HG02571 (cell line): ENCODE data around the gene TTC23L.

Experiments
- ATAC-seq: cut with Tn5 transposase; IDR thresholded peaks from one replicate; pipeline ENCODE4 v1.9.1; 2021; ENCODE audit warnings: mild to moderate bottlenecking, moderate library complexity; ENCODE audit not compliant: unreplicated experiment

The TTC23L gene

DNA sequence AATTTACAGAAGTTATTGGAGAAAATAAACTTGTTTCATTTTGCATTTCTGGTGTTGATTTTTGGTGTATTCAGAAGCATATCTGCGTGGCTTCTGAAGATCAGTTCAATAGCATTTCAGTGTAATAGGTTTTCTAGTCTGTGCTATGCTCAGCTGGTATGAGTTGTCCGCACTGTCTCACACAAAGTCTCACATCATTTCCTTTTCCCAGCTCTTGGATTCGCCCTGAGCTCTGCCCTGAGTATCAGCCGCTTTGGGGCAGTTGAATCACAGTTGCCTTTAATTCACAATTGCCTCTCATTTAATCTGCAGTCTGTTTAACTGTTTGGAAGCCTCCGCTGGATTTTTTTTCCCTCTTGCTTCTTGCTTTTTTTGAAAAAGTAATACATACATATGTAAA is 6.4 kb upstream of the TTC23L start:
- no peak for ATAC-seq

DNA sequence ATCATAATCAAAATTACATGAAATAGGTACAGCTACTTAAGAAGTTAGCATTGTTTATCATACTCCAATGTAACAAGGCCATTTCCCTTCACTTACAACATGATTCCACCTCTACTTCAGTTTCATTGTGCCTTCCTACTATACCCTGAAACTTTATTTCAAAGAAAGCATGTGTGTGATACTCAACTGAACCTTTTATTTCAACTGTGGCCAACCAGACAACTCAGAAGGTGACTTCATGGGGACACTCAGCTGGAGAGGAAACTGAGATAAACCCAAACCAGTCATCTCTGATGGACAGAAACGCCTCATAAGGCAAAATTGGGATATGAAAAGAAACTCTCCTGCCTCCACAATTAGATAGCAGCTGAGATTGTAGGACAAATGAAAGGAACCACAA is 5.9 kb upstream of the TTC23L start:
- no peak for ATAC-seq

DNA sequence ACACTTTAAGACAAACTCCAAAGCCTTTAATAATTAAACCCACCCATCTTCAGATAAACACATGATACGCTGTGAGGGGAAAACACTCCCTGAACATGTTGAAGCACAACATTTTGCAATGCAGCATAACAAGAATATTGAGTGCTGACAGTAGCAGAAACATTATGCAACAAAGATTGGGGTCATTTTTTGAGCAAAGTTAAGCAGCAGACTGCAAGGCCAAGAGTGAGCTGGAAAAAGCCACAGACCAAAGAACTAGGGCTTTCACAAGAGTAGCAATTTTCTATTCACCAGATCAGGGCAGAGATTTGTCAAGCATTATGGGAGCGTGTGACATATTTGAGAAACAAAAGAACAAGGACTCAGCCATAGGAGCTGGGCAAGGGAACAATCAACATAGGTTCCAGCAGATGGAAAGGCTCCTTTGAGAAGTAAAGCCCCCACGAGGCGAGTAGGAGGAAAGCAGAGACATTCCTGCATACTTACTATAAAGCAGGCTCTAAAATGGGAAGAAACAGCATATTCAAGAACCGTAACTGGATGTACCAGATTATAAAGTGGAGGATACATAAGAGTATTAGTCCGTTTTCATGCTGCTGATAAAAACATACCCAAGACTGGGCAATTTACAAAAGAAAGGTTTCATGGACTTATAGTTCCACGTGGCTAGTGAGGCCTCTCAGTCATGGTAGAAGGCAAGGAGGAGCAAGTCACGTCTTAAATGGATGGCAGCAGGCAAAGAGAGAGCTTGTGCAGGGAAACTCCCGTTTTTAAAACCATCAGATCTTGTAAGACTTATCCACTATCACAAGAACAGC is 4.8 kb upstream of the TTC23L start:
- no peak for ATAC-seq

GRCh38 chr5:34834794-34835089 is 4.2 kb upstream of the TTC23L start:
- ATAC-seq: no peak

DNA sequence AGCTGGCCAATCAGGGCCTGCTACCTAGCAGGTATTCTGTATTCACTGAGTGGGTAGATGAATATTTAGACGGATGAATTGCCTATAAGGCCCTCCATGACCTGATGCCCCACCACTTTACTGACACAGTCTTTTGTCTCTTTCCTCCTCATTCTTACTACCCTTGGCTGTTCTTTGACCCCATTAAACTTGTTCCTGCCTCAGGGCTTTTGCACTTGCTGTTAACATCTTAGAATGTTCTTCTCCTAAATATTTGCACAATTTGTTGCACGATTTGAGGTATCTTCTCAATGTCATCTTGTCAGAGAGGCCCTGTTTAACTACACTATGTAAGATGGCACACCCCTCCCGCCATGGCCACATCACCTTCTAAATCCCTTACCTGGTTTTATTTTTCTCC is 3.3 kb upstream of the TTC23L start:
- ATAC-seq: no peak

GRCh38 chr5:34841816-34842215 is 2.9 kb downstream of the TTC23L start:
- no peak for ATAC-seq

DNA sequence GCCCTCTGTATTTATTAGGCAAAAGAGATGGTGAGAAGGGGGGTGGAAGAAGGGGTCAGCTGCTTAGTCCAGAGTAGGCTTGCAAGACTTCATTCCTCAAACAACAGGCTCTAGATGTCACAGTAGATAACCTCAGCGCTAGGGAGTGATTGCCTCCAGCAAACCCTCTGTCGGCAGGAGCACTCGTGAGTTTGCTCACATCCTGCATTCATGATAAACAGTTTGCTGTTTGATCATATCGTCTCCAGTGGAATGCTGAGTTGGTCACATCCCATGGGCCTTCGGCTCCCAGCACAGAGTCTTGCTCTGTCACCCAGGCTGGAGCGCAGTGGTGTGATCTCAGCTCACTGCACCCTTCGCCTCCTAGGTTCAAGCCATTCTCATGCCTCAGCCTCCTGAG is 3.6 kb downstream of the TTC23L start:
- ATAC-seq: no peak

DNA sequence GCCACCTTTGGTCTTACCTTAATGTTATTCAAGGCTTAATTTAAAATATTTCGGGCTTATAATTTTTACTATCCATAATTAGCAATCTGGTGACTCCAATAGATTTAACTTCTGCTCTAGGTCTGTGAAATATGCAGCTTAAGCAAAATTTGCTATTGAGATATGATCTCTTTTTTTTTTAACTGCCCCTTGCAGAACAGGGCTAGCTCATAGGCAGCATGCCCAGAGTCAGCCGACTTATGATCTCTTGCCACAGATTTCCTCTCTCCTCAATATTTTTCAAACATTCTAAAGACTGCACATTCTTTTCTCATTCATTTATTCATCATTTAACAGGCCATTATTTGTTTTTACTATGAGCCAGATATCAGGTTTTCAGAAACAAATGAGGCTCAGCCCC is 4.5 kb downstream of the TTC23L start:
- no peak for ATAC-seq

GRCh38 chr5:34844106-34844505 is 5.1 kb downstream of the TTC23L start:
- ATAC-seq: no peak

DNA sequence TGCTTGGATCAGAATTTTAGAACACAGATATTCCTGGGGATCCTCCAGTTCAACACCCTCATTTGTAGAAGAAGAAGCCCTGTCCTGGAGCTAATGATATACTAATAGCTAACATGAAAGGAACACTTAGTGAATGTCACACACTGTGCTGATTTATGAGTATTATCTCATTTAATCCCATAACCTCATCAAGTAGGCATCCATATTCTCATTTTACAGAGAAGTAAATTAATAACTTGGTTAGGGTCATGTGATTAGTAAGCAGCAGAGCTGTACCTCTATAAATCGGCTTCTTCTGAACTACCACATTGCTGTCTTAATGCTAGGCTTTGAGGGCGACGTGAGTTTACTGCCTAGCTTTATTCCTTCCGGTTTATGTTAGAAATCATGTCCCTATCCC is 6.0 kb downstream of the TTC23L start:
- no peak for ATAC-seq

DNA sequence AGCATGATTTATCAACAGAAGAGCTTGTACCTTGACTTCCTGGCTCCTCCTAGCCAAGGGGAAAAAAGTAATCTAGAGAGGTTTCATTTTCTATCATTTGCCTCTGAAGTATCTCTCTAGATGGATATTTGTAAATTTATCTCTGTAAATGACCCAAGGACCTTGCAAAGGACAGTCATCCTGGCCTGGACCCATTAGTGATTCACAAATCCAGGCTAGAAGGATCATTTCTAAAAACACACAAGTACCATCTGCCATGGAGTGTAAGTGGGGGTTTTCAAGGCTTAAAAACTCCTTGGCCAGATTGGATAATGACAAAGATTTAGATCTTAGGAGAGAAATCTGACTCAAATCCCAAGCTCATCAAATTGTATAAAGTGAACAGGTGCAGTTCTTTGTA is 8.1 kb downstream of the TTC23L start:
- no peak for ATAC-seq

- ATAC-seq: no peak
These were observed 8.6 kb downstream of the TTC23L start for GRCh38 chr5:34847552-34847951.

DNA sequence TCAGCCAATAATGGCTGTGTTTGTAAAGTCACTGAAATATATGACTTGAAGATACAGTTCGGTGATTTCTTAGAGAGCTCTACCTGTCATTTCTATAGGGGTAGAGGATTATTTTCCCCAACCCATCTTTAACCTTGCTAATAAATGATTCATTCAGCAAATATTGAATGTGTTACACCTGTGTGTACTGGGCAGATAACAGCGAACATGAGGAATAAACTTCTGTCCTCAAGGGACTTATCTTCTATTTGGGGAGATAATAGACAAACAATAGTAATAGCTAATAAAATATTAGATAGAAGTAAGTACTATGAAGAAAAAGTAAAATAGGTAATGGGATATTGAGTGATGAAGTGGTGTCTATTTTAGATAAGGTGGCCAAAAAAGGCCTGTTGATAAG is 9.3 kb downstream of the TTC23L start:
- ATAC-seq: no peak

DNA sequence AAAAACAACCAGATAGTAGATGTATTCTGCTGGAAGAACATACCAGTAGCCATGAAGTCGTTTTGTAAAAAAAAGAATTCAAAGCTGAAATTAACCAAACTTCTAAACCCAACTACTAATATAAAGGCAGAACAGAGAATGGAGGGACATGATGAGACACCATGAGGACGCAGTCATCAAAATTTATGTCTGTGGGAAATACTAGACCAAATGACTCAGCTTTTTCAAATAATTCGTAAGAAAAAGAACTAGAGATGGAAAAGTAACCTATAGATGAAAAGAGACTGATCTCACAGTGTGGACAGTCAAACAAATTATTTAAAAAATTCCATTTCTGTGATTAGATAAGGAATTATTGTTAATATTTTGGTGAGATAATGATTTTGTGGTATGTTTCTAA is 10.3 kb downstream of the TTC23L start:
- no peak for ATAC-seq

DNA sequence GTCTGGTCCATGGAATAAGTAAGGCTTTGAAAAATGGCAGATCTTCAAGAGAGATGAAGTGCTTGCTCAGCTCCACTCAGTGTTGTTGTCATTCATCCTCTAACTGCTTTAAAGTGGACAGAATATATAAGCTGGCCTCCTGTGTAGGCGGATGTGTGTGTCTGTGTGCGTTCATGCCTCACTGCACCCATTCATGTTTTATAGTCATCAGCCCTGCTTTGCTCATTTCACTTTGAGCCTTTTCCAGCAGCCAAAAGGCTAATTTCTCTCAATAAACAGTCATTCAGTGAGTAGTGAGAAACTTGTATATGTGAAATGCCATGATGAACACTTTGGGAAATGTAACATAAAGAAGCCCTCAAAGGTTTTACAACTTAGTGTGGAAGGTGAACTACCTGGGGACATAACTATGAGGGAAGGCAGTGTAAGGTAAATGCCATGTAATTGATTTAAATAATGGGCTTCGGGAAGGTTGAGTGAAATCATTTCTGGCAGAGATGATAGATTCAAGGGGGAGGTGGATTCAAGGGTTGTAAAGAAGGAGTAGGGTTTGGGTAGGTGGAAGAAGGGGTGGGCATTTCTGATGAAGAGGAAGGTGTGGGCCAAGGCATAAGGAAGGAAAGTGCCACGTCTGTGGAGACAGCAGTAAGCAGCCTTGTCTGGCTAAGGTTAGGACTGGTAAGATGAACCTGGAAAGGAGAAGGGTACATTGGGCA is 15.7 kb downstream of the TTC23L start:
- peak; percentile 85 for ATAC-seq

GRCh38 chr5:34857161-34857560 is 18.2 kb downstream of the TTC23L start:
- no peak for ATAC-seq

- no peak for ATAC-seq
These were observed 18.9 kb downstream of the TTC23L start for GRCh38 chr5:34857894-34858293.

- no peak for ATAC-seq
These were observed 19.8 kb downstream of the TTC23L start for GRCh38 chr5:34858790-34859189.

- no peak for ATAC-seq
These were observed 20.3 kb downstream of the TTC23L start for GRCh38 chr5:34859253-34859652.

DNA sequence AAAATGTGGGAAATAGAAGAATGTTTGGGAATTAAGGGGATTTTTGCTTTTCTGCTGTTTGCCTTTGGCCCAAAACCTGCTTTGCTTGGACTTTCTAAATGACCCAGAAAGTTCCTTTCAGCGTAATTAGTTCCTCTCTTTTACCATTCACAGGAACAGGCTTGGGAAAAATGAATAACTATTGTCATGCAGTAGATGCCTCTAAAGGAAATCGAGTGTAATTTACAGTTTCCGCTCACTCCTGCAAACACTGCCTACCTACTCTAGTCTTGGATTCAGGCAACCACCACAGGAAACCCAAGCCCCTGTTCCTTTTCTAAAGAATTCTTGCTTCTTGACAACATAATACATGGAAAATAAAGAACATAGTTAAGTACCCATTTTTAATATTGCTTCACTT is 25.0 kb downstream of the TTC23L start:
- no peak for ATAC-seq

GRCh38 chr5:34865091-34865490 is 26.1 kb downstream of the TTC23L start:
- ATAC-seq: no peak

- no peak for ATAC-seq
These were observed 28.1 kb downstream of the TTC23L start for GRCh38 chr5:34866989-34867471.

DNA sequence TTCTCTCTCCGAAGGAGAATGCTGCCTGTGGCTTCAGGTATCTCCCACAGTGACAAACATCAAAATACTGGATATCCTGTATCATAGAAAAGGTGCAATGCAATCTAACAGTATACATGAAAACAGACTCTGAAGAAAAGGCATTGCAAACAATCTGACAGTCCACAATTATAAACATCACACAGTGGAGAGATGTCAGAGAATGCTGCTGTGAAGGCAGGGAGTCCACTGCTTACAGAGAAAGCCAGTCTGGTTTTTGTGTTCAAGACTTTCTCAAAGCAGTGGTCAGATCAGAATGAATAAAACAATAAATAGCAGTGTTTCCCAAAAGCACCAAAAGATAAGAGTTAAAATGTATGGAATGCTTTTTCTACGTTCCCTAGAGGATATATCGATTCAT is 28.7 kb downstream of the TTC23L start:
- ATAC-seq: no peak
